ENCODE results near the gene MBNL2. TPM values are rescaled to one million over a fixed set of nuclear protein-coding genes. Genes with fewer than 3 reads are reported as not detected.

Gene MBNL2
- total and polyA plus RNA-seq, 10 of the 15 experiments (the other 5 are each of a cell fraction or from before 2014, with no cell fraction given) = 1.6 to 9.7 (median 6.7) TPM

- no TSS peak for BruUV-seq (replicated peaks)
- 73% methylated on average over 2 of the region's 2 CpGs for WGBS (ENCODE audit: insufficient coverage, insufficient replicate concordance, low lambda C conversion rate, missing lambda C conversion rate)
- H2AFZ ChIP-seq (ENCODE audit: control insufficient read depth, low read depth, low read length) = no peak overlapping the region
- RAD21 ChIA-PET (ENCODE audit: unreplicated experiment) = interaction anchor here (0.9 to 1.2 kb wide), 3 partner anchors 11 to 129 kb away, joined by 3 to 4 read pairs (median 3); no protein-coding TSS in a partner anchor
- ATAC-seq (peak; percentile 69), DNase-seq (ENCODE audit: low read depth, low spot score) (no peak), FAIRE-seq (peak; percentile 23)
- SMC1A ChIA-PET (ENCODE audit: uncharacterized antibody, unreplicated experiment) = interaction anchor here (0.7 to 1.4 kb wide), 5 partner anchors 10 to 127 kb away, joined by 3 to 14 read pairs (median 3); no protein-coding TSS in a partner anchor
- no peak overlapping the region for H3K4me3 ChIP-seq
- H3K27me3 ChIP-seq (replicated peaks in 1 of 2; ENCODE audit: control insufficient read depth in 2 of 2, insufficient read depth in 2 of 2, low read length in 1 of 2) = no peaks in the 10 kb centered on the region
- in situ Hi-C loops (cut with MboI) = no loop called here
- peaks cover 7% of the 10 kb centered on the region for H3K4me1 ChIP-seq (ENCODE audit: control insufficient read depth, insufficient read depth, low read length)
- no peak for TF ChIP-seq SMARCA5 (IDR thresholded peaks at IDR 0.05)
- peak; percentile 32; the same call in 1 of the 2 replicates for TF ChIP-seq RUNX3 (IDR thresholded peaks at IDR 0.05; ENCODE audit: low read length)
- no peak for TF ChIP-seq NR2F1 (conservative IDR thresholded peaks at IDR 0.05)
- peak; percentile 45; the same call in 1 of the 2 replicates for TF ChIP-seq SPI1 (IDR thresholded peaks at IDR 0.05; ENCODE audit: borderline replicate concordance, insufficient read depth, low read depth, low read length)
- TF ChIP-seq E2F8 (IDR thresholded peaks at IDR 0.05; ENCODE audit: low read depth, partially characterized antibody) = no peak
- no peak for TF ChIP-seq KAT2A (conservative IDR thresholded peaks at IDR 0.05; ENCODE audit: control insufficient read depth, low read depth, low read length)
- H4K20me1 ChIP-seq (ENCODE audit: control insufficient read depth, insufficient read depth) = no peaks in the 10 kb centered on the region
- CTCF ChIA-PET = interaction anchor here (0.8 to 6.6 kb wide), 7 partner anchors 9 to 151 kb away, joined by 3 to 62 read pairs (median 4); partner anchors contain the start of gene MBNL2
- H3K4me2 ChIP-seq (ENCODE audit: control insufficient read depth, insufficient read depth) = 0 out of 2 replicates have a peak overlapping the region, but pooled peaks have one; percentile 15
- H3K36me3 ChIP-seq (ENCODE audit: control insufficient read depth in 2 of 2, insufficient read depth in 2 of 2, low read length in 1 of 2) = no peaks in the 10 kb centered on the region
- intact Hi-C loops (cut with micrococcal nuclease; ENCODE audit: unreplicated experiment) = no loop called here
- H3K9ac ChIP-seq (ENCODE audit: control insufficient read depth, insufficient read depth, low read length) = no peak overlapping the region
- no peak overlapping the region for H3K27ac ChIP-seq (ENCODE audit: control insufficient read depth, insufficient read depth)
- H3K9me3 ChIP-seq (replicated peaks; ENCODE audit: control insufficient read depth, insufficient read depth, low read length) = no peaks in the 10 kb centered on the region
- no peaks in the 10 kb centered on the region for H3K79me2 ChIP-seq (ENCODE audit: control insufficient read depth, insufficient read depth, low read length)
- POLR2A ChIA-PET = interaction anchor here (0.6 to 1.0 kb wide), 3 partner anchors 8 to 1001 kb away, joined by 3 to 4 read pairs (median 4); no protein-coding TSS in a partner anchor
These were observed 6.8 kb upstream of the MBNL2 start for GRCh38 chr13:97215325-97215724.

Data from GM12878 (cell line).